HFFc6 (cell line): Measurements from ENCODE around the gene FJX1. TPM values are rescaled to one million over a fixed set of nuclear protein-coding genes. Genes with fewer than 3 reads are reported as not detected.
"Not testable (repeated sequence)": the region's sequence is repeated elsewhere in the genome, so short reads cannot be mapped to it uniquely, and the experiment has no call there.

Source experiments
- DNase-seq: peaks from one replicate; pipeline ENCODE4 v3.0.0-alpha.2; 2018
- H3K27ac Mint-ChIP-seq: 2 replicates; pipeline ENCODE4 v1.8.0; 2020; ENCODE audit warnings: mild to moderate bottlenecking, mixed read lengths
- H3K27me3 Mint-ChIP-seq: 2 replicates; pipeline ENCODE4 v1.8.0; 2021; ENCODE audit warnings: mild to moderate bottlenecking, moderate library complexity, mixed read lengths; ENCODE audit not compliant: insufficient read depth
- H3K36me3 Mint-ChIP-seq: 2 replicates; pipeline ENCODE4 v1.8.0; 2021; ENCODE audit warnings: low read depth, mixed read lengths
- H3K4me1 Mint-ChIP-seq: 2 replicates; pipeline ENCODE4 v1.8.0; 2020; ENCODE audit warnings: low read depth, mixed read lengths
- H3K4me3 Mint-ChIP-seq: 2 replicates; pipeline ENCODE4 v1.8.0; 2020; ENCODE audit warnings: mild to moderate bottlenecking, moderate library complexity, mixed read lengths
- H3K9me3 Mint-ChIP-seq: 2 replicates; pipeline ENCODE4 v1.8.0; 2020; ENCODE audit warnings: mild to moderate bottlenecking, mixed read lengths
- CTCF ChIP-seq: fragments of 200-600 bp; sonication (generic); IDR thresholded peaks from 2 replicates; pipeline ENCODE4 v1.5.0; 2021; ENCODE audit warnings: antibody characterized with exemption, mild to moderate bottlenecking
- total RNA-seq, 6 experiments: library from RNA; stranded (reverse); fragmentation: NEBNext Ultra II Directional; extraction: Animal tissue kit (Norgen Biotek cat#: 25700); gene quantifications; 2 replicates in 1 of 6; 3 replicates in 5 of 6; pipeline ENCODE4 v1.2.3, GENCODE V29; 2021

Gene FJX1
- total RNA-seq, 6 experiments from 2014 or later = 40.7 to 58.6 (median 46.8) TPM

- no peak for DNase-seq
- Mint-ChIP-seq H3K27me3 (peaks cover 8% of the 10 kb centered on the region), H3K36me3 (no peaks in the 10 kb centered on the region), H3K4me3 (no peak overlapping the region), H3K4me1 (peaks cover 20% of the 10 kb centered on the region), H3K27ac (no peak overlapping the region), H3K9me3 (no peaks in the 10 kb centered on the region)
- no peak for TF ChIP-seq CTCF
Observed at GRCh38 chr11:35651263-35651662, 33.0 kb downstream of the FJX1 start.

- H3K4me3 Mint-ChIP-seq, DNase-seq, H3K36me3 Mint-ChIP-seq, H3K9me3 Mint-ChIP-seq, H3K27ac Mint-ChIP-seq, H3K27me3 Mint-ChIP-seq: not testable (repeated sequence)
- peaks cover 20% of the 10 kb centered on the region for H3K4me1 Mint-ChIP-seq
Observed at GRCh38 chr11:35652786-35653185, 34.5 kb downstream of the FJX1 start.

- Mint-ChIP-seq H3K9me3 (no peaks in the 10 kb centered on the region), H3K27ac (no peak overlapping the region), H3K4me1 (peaks cover 30% of the 10 kb centered on the region), H3K36me3 (no peaks in the 10 kb centered on the region), H3K4me3 (no peak overlapping the region), H3K27me3 (peaks cover 8% of the 10 kb centered on the region)
- no peak for TF ChIP-seq CTCF
- DNase-seq = no peak
Observed at GRCh38 chr11:35654711-35655110, 36.5 kb downstream of the FJX1 start.

GRCh38 chr11:35655254-35655653 lies 37.0 kb downstream of the FJX1 start:
- H3K36me3 Mint-ChIP-seq = no peaks in the 10 kb centered on the region
- peaks cover 8% of the 10 kb centered on the region for H3K27me3 Mint-ChIP-seq
- peaks cover 24% of the 10 kb centered on the region for H3K4me1 Mint-ChIP-seq
- H3K4me3 Mint-ChIP-seq = no peak overlapping the region
- no peak for TF ChIP-seq CTCF
- DNase-seq = no peak
- no peaks in the 10 kb centered on the region for H3K9me3 Mint-ChIP-seq
- no peak overlapping the region for H3K27ac Mint-ChIP-seq

- H3K4me1 Mint-ChIP-seq = peaks cover 18% of the 10 kb centered on the region
- H3K9me3 Mint-ChIP-seq = no peaks in the 10 kb centered on the region
- DNase-seq = no peak
- H3K27ac Mint-ChIP-seq = no peak overlapping the region
- no peak for TF ChIP-seq CTCF
- peaks cover 7% of the 10 kb centered on the region for H3K27me3 Mint-ChIP-seq
- H3K4me3 Mint-ChIP-seq = no peak overlapping the region
- H3K36me3 Mint-ChIP-seq = no peaks in the 10 kb centered on the region
Observed at GRCh38 chr11:35655856-35656255, 37.6 kb downstream of the FJX1 start.

GRCh38 chr11:35658020-35658948 lies 40.0 kb downstream of the FJX1 start:
- Mint-ChIP-seq H3K4me1 (peaks cover 36% of the 10 kb centered on the region), H3K9me3 (peaks cover 8% of the 10 kb centered on the region), H3K4me3 (no peak overlapping the region), H3K27ac (peak overlapping the region; percentile 38; the same call in 1 of the 2 replicates), H3K27me3 (peaks cover 1% of the 10 kb centered on the region; the same call in 1 of the 2 replicates), H3K36me3 (peaks cover 4% of the 10 kb centered on the region)
- no peak for TF ChIP-seq CTCF
- no peak for DNase-seq
